HFFc6 (cell line): ENCODE measurements around the gene SAP30BP. TPM values are rescaled to one million over a fixed set of nuclear protein-coding genes. Genes with fewer than 3 reads are reported as not detected.

ENCODE experiments used
- DNase-seq: peaks from one replicate; pipeline ENCODE4 v3.0.0-alpha.2; 2018
- H3K27ac Mint-ChIP-seq: 2 replicates; pipeline ENCODE4 v1.8.0; 2020; ENCODE audit warnings: mild to moderate bottlenecking, mixed read lengths
- H3K27me3 Mint-ChIP-seq: 2 replicates; pipeline ENCODE4 v1.8.0; 2021; ENCODE audit warnings: mild to moderate bottlenecking, moderate library complexity, mixed read lengths; ENCODE audit not compliant: insufficient read depth
- H3K36me3 Mint-ChIP-seq: 2 replicates; pipeline ENCODE4 v1.8.0; 2021; ENCODE audit warnings: low read depth, mixed read lengths
- H3K4me1 Mint-ChIP-seq: 2 replicates; pipeline ENCODE4 v1.8.0; 2020; ENCODE audit warnings: low read depth, mixed read lengths
- H3K4me3 Mint-ChIP-seq: 2 replicates; pipeline ENCODE4 v1.8.0; 2020; ENCODE audit warnings: mild to moderate bottlenecking, moderate library complexity, mixed read lengths
- H3K9me3 Mint-ChIP-seq: 2 replicates; pipeline ENCODE4 v1.8.0; 2020; ENCODE audit warnings: mild to moderate bottlenecking, mixed read lengths
- CTCF ChIP-seq: fragments of 200-600 bp; sonication (generic); IDR thresholded peaks from 2 replicates; pipeline ENCODE4 v1.5.0; 2021; ENCODE audit warnings: antibody characterized with exemption, mild to moderate bottlenecking
- total RNA-seq, 6 experiments: library from RNA; stranded (reverse); fragmentation: NEBNext Ultra II Directional; extraction: Animal tissue kit (Norgen Biotek cat#: 25700); gene quantifications; 2 replicates in 1 of 6; 3 replicates in 5 of 6; pipeline ENCODE4 v1.2.3, GENCODE V29; 2021

Gene SAP30BP
- total RNA-seq, 6 experiments from 2014 or later, result 68.4 to 81.5 (median 71.4) TPM

DNA sequence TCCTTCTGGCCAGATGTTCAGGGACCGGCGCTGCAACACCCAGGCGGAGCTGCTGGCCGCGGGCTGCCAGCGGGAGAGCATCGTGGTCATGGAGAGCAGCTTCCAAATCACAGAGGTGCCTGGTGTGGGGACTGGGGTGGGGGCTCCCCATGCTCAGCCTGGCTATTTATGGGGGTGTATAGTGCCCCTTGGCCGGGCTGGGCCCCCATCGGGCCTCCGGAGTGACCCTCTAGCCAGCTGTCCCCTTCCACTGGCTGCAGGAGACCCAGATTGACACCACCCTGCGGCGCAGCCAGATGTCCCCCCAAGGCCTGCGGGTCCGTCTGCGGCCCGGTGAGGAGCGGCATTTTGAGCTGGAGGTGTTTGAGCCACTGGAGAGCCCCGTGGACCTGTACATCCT is 60.3 kb downstream of the SAP30BP start:
- Mint-ChIP-seq H3K4me3 (no peak overlapping the region), H3K27me3 (peaks cover 8% of the 10 kb centered on the region; the same call in 1 of the 2 replicates), H3K27ac (no peak overlapping the region), H3K9me3 (no peaks in the 10 kb centered on the region), H3K36me3 (no peaks in the 10 kb centered on the region), H3K4me1 (no peaks in the 10 kb centered on the region)
- DNase-seq, result no peak
- TF ChIP-seq CTCF, result no peak

DNA sequence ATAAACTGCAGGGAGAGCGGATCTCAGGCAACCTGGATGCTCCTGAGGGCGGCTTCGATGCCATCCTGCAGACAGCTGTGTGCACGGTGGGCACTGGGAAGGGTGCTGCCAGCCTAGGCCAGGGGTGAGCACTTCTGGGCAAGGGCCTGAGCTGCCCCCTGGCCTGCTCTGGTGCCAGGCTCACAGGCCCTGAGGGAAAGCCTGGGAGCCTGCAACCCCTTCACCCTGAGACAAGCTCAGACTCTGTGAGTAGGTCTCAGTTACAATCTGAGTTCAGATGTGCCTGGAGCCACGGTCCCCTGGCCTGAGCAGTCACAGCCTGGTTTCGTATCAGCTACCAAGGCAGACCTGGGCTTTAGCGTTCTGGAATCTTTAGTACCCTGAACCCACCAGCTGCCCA is 62.2 kb downstream of the SAP30BP start:
- Mint-ChIP-seq H3K4me3 (no peak overlapping the region), H3K9me3 (no peaks in the 10 kb centered on the region), H3K4me1 (peaks cover under 1% of the 10 kb centered on the region; the same call in 1 of the 2 replicates), H3K36me3 (no peaks in the 10 kb centered on the region), H3K27me3 (peaks cover 7% of the 10 kb centered on the region; the same call in 1 of the 2 replicates), H3K27ac (no peak overlapping the region)
- no peak for TF ChIP-seq CTCF
- DNase-seq, result no peak

DNA sequence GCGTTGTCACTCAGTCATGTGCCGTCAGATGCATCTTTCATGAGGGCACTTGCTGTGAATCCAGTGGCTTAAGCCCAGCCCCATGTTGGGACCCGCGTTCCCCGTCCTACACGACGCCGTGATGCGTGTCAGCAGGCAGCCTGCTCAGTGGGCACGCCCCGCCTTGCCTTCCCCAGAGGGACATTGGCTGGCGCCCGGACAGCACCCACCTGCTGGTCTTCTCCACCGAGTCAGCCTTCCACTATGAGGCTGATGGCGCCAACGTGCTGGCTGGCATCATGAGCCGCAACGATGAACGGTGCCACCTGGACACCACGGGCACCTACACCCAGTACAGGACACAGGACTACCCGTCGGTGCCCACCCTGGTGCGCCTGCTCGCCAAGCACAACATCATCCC is 62.9 kb downstream of the SAP30BP start:
- Mint-ChIP-seq H3K27ac (no peak overlapping the region), H3K36me3 (no peaks in the 10 kb centered on the region), H3K4me3 (no peak overlapping the region), H3K9me3 (no peaks in the 10 kb centered on the region), H3K4me1 (peaks cover 6% of the 10 kb centered on the region; the same call in 1 of the 2 replicates), H3K27me3 (peaks cover 5% of the 10 kb centered on the region; the same call in 1 of the 2 replicates)
- DNase-seq, result no peak
- TF ChIP-seq CTCF, result no peak

- Mint-ChIP-seq H3K4me1 (peaks cover 6% of the 10 kb centered on the region; the same call in 1 of the 2 replicates), H3K4me3 (no peak overlapping the region), H3K27ac (no peak overlapping the region), H3K36me3 (no peaks in the 10 kb centered on the region), H3K27me3 (peaks cover 5% of the 10 kb centered on the region; the same call in 1 of the 2 replicates), H3K9me3 (no peaks in the 10 kb centered on the region)
- no peak for TF ChIP-seq CTCF
- DNase-seq, result no peak
Observed at GRCh38 chr17:75731086-75731715, 64.1 kb downstream of the SAP30BP start.

DNA sequence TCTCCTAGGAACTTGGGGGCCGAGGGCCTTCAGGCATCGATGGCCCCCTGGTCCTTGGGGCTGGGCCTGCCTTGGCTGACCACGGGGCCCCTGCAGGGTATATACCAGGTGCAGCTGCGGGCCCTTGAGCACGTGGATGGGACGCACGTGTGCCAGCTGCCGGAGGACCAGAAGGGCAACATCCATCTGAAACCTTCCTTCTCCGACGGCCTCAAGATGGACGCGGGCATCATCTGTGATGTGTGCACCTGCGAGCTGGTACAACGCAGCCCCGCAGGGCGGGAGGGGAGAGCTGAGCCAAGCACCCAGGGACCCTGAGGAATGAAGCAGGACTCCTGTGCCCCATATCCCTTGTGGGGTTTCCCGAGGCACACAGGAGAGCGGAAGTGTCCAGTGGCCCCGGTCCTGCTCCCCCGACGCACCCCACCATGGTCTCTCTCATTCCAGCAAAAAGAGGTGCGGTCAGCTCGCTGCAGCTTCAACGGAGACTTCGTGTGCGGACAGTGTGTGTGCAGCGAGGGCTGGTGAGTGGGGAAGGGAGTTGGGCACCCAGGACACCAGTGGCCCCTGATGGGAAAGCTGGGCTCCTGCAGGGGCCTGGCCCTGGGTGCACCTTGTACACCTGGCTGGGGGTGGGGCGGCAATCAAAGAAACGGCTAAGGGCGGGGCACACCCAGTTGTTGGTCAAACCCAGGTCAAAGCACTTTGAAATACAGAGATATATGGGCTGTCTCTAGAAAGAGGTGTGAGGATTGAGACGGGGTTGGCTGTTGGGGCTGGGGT is 64.8 kb downstream of the SAP30BP start:
- Mint-ChIP-seq H3K9me3 (no peaks in the 10 kb centered on the region), H3K36me3 (no peaks in the 10 kb centered on the region), H3K4me1 (peaks cover 6% of the 10 kb centered on the region; the same call in 1 of the 2 replicates), H3K4me3 (no peak overlapping the region), H3K27ac (no peak overlapping the region), H3K27me3 (peaks cover 5% of the 10 kb centered on the region; the same call in 1 of the 2 replicates)
- no peak for DNase-seq
- no peak for TF ChIP-seq CTCF
